ENCODE measurements around the gene CCL16.

DNA sequence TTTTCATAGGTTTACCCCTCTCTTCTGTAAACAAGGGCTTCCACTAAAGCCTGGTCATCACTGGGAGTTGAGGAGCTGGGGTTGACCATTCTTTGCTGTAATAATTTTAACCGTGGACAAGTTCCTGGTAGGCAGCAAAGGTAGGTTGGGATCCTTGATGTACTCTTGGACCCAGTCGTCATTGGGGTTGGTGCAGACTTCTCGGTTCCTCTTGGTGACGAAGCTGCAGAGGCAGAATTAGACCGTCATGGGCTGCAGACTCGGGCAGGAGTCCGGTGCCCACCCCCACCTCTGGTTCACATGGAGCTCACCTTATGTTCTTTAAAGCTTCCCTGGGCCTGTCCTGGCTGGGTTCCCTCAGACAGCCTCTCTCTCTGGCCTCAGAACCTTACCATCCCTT, 3.8 kb downstream of the CCL16 start:
- no peak for TF ChIP-seq CTCF (IDR thresholded peaks at IDR 0.05; ENCODE audit: insufficient read depth, low read depth, low read length)
- TF ChIP-seq EZH2 (IDR thresholded peaks at IDR 0.05; ENCODE audit: insufficient read depth, low read length), result no peak

Measured in astrocyte (in vitro differentiated cells and primary cell).